Measurements from ENCODE around the gene RAD51D.
"Not testable (repeated sequence)": the region's sequence is repeated elsewhere in the genome, so short reads cannot be mapped to it uniquely, and the experiment has no call there.

Gene RAD51D

DNA sequence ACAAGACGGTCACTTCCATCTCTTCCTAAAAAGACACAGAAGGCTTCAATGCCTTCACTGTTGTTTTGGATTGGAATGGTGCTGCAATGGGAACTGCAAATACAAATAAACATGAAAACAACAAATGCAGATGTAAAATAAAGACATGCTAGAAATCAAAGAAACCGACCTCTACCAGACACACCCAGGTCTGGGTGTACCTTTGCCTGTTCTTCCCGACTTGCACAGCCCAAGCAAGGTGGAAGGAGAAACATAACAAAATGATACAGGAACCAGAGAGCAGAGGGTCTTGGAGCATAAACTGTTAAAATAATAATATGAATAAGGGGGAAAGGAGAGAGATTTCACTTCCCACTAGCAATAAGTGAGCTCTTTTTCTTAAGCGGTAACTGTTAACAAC lies 73.4 kb downstream of the RAD51D start:
- Mint-ChIP-seq H3K36me3 (ENCODE audit: insufficient read depth) (peaks cover 24% of the 10 kb centered on the region), H3K4me1 (ENCODE audit: low read depth in 2 of 2) (peaks cover 43 to 71% of the 10 kb centered on the region in 2 donors), H3K27me3 (no peaks in the 10 kb centered on the region), H3K4me3 (peak overlapping the region; percentile 79 to 80), H3K9me3 (no peaks in the 10 kb centered on the region), H3K27ac (peak overlapping the region; percentile 94 to 97)
- ATAC-seq (replicated peaks) (no peak), DNase-seq (no peak)

DNA sequence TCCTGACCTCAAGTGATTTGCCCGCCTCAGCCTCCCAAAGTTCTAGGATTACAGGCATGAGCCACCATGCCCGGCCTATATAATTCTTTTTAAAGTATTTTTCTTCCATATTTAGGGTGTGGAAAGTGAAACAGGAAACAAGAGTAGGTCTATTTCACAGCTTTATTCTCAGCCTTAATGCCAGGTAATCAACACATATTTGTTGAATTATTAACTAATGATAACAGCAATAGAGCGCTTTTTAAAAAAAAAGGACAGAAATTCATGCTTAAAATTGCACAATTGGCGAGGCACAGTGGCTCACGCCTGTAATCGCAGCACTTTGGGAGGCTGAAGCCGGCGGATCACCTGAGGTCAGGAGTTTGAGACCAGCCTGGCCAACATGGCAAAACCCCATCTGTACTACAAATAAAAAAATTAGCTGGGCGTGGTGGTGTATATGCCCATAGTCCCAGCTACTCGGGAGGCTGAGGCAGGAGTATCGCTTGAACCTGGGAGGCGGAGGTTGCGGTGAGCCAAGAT lies 74.1 kb downstream of the RAD51D start:
- peaks cover 39 to 74% of the 10 kb centered on the region in 2 donors for H3K4me1 Mint-ChIP-seq (ENCODE audit: low read depth in 2 of 2)
- not testable (repeated sequence) for H3K9me3 Mint-ChIP-seq; ATAC-seq (replicated peaks); H3K27me3 Mint-ChIP-seq; DNase-seq
- H3K4me3 Mint-ChIP-seq = peak overlapping the region; percentile 79 to 80
- H3K36me3 Mint-ChIP-seq (ENCODE audit: insufficient read depth) = peaks cover 30% of the 10 kb centered on the region
- H3K27ac Mint-ChIP-seq = peak overlapping the region; percentile 94 to 97

DNA sequence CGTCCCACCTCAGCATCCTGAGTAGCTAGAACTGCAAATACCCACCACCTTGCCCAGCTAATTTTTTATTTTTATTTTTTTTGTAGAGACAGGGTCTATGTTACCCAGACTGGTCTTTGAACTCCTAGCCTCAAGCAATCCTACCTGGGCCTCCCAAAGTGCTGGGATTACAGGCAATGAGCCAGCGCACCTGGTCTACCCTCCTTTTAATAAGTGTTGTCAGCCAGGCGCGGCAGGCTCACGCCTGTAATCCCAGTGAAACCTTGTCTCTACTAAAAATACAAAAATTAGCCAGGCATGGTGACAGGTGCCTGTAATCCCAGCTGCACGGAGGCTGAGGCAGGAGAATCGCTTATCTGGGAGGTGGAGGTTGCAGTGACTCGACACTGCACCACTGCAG lies 75.5 kb downstream of the RAD51D start:
- no peak overlapping the region for H3K4me3 Mint-ChIP-seq
- DNase-seq (no peak), ATAC-seq (replicated peaks) (no peak)
- peaks cover 34 to 77% of the 10 kb centered on the region in 2 donors for H3K4me1 Mint-ChIP-seq (ENCODE audit: low read depth in 2 of 2)
- H3K36me3 Mint-ChIP-seq (ENCODE audit: insufficient read depth) = peaks cover 30% of the 10 kb centered on the region
- no peaks in the 10 kb centered on the region for H3K27me3 Mint-ChIP-seq
- no peaks in the 10 kb centered on the region for H3K9me3 Mint-ChIP-seq
- peak overlapping the region in 1 of 2 donors; percentile 97 for H3K27ac Mint-ChIP-seq

All from effector memory CD8-positive, alpha-beta T cell (primary cell).